PFSK-1 (cell line): ENCODE results near the gene EXPH5.

Experiments used
- FOXP2 ChIP-seq: optimal IDR thresholded peaks from 2 replicates; pipeline ENCODE3; 2011; ENCODE audit warnings: borderline replicate concordance, control low read depth, inconsistent platforms; ENCODE audit not compliant: insufficient read depth; ENCODE audit errors: extremely low read length, extremely low read depth
- POLR2AphosphoS5 ChIP-seq: IDR thresholded peaks from 2 replicates; pipeline ENCODE4 v1.6.1; 2012; ENCODE audit warnings: low read depth, mild to moderate bottlenecking, control low read depth, low read length, moderate library complexity
- SIN3A ChIP-seq: IDR thresholded peaks from 2 replicates; pipeline ENCODE4 v1.6.1; 2012; ENCODE audit warnings: mild to moderate bottlenecking, low read length, moderate library complexity, borderline replicate concordance; ENCODE audit not compliant: insufficient read depth
- TAF1 ChIP-seq: IDR thresholded peaks from 2 replicates; pipeline ENCODE4 v1.6.1; 2012; ENCODE audit warnings: low read length, control low read depth, borderline replicate concordance; ENCODE audit not compliant: insufficient read depth
- TF ChIP-seq, protein P1 (sequence below), 2 experiments: IDR thresholded peaks; 2 replicates each; pipeline versions ENCODE4 v1.6.1 to v1.8.0; 2011 to 2012; ENCODE audit warnings: low read depth in 2 of 2, low read length in 2 of 2, control low read depth in 1 of 2, inconsistent platforms in 1 of 2, mild to moderate bottlenecking in 1 of 2, moderate library complexity in 1 of 2; ENCODE audit not compliant: insufficient read depth in 1 of 2

DNA sequence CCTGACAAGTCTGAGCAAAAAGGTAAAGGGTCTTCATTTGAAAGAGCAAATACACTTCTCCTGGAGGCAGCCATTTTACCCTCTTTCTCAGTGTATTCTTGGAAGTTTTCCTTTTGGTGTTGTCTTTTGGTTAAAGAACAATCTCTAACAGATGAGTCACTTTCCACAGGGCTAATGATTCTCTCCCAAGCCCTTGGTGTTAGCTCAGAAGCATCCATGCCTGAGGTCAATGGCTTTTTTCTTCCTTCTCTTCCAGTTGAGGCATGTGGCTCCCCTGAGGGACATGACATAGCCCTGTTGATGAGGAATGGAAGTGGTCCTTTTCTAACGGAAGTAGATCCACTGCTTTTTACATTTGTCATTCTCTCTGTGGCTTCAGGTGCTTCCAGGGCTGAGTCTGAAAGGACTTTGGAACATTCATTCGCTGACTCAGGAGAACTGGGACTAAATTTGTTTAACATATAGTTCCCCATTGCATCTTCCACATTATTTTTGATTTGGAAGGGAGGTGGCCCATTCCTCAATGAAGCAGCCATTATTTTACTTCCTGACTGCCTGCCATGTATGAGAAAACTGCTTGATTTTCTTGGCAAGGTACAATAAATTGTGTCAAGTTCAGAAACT lies 81.6 kb downstream of the EXPH5 start:
- TF ChIP-seq FOXP2 (no peak), TAF1 (no peak), POLR2AphosphoS5 (no peak), SIN3A (no peak)
- TF ChIP-seq, protein P1, sequence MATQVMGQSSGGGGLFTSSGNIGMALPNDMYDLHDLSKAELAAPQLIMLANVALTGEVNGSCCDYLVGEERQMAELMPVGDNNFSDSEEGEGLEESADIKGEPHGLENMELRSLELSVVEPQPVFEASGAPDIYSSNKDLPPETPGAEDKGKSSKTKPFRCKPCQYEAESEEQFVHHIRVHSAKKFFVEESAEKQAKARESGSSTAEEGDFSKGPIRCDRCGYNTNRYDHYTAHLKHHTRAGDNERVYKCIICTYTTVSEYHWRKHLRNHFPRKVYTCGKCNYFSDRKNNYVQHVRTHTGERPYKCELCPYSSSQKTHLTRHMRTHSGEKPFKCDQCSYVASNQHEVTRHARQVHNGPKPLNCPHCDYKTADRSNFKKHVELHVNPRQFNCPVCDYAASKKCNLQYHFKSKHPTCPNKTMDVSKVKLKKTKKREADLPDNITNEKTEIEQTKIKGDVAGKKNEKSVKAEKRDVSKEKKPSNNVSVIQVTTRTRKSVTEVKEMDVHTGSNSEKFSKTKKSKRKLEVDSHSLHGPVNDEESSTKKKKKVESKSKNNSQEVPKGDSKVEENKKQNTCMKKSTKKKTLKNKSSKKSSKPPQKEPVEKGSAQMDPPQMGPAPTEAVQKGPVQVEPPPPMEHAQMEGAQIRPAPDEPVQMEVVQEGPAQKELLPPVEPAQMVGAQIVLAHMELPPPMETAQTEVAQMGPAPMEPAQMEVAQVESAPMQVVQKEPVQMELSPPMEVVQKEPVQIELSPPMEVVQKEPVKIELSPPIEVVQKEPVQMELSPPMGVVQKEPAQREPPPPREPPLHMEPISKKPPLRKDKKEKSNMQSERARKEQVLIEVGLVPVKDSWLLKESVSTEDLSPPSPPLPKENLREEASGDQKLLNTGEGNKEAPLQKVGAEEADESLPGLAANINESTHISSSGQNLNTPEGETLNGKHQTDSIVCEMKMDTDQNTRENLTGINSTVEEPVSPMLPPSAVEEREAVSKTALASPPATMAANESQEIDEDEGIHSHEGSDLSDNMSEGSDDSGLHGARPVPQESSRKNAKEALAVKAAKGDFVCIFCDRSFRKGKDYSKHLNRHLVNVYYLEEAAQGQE (IDR thresholded peaks at IDR 0.05; ENCODE audit: insufficient read depth in 1 of 2, low read depth in 2 of 2, low read length in 2 of 2) = no peak
